ENCODE results near the gene CHTF18. TPM values are rescaled to one million over a fixed set of nuclear protein-coding genes. Genes with fewer than 3 reads are reported as not detected.

CHTF18 gene
- total RNA-seq, 2 donors from 2014 or later, result 7.5 to 14.5 TPM

DNA sequence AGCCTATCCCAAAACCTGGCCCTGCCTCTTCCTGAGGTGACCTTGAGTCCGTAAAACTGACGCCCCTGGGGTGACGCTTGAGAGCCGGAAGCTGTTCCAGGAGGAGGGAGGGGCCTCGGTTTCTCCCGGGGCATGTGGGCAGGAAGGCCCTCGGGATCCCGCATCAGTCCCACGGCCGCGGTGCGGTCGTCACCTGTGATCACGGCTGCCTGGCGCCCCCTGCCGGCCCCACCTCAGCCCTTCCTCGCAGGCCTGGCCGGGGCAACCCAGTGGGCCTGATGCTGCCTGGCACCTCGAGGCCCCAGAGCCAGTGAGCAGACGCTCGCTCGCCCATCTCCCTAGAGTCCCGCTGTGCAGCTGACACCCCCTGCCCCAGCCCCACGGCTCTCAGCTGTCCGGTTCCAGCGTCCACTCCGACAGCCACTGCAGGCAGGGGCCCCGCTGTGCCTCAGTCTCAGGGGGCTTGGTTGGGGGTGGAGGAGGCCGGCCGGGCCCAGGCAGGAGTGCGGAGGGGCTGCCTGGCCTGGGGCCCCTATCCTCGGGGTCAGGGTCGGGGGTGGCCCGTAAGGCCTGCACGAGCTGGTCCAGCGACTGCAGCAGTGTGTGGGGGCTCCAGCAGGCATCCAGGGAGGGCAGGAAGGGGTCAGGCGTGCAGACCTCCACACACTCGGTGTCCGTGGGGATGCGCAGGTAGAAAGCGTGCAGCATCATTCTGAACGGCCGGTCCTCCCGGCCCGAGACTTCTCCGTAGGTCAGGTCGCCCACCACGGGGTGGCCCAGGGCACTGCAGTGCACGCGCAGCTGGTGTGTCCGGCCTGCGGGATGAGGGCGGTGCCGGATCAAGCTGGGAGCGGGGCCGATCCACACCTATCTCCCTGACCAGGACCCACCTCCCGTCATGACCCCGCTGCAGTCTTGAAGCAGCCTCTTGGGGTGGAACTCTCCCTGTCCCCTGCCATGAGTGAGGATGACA is 2.6 kb upstream of the CHTF18 start:
- ATAC-seq, result no peak

DNA sequence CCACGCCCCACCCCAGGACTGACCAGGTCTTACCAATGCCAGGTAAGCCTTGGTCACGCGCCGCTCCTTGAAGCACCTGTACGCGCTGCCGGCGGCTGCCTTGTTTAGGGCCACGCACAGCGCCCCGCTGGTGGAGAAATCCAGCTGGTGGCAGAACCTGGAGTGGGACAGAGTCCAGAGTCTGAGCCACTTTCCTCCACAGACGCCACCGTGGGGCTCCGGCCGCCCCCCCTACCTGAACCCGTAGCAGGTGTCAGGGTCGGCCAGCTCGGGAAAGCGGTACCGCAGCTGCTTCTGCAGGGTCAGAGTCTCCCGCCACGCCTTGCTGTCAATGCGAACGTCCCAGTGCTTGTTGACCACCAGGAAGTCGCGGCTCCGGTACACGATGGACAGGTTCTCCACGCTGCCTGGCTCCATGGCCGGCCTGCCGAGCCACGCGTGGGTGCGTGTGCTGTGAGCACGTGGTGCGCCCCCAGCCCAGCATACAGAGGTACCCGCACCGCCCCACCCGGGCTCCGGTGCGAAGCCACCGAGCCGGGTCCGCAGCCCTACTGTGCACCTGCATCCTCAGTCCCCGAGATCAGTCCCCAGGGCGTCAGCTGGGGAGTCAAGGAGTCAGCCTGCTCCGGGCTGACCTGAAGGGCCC is 976 bp upstream of the CHTF18 start:
- TF ChIP-seq, protein P1, sequence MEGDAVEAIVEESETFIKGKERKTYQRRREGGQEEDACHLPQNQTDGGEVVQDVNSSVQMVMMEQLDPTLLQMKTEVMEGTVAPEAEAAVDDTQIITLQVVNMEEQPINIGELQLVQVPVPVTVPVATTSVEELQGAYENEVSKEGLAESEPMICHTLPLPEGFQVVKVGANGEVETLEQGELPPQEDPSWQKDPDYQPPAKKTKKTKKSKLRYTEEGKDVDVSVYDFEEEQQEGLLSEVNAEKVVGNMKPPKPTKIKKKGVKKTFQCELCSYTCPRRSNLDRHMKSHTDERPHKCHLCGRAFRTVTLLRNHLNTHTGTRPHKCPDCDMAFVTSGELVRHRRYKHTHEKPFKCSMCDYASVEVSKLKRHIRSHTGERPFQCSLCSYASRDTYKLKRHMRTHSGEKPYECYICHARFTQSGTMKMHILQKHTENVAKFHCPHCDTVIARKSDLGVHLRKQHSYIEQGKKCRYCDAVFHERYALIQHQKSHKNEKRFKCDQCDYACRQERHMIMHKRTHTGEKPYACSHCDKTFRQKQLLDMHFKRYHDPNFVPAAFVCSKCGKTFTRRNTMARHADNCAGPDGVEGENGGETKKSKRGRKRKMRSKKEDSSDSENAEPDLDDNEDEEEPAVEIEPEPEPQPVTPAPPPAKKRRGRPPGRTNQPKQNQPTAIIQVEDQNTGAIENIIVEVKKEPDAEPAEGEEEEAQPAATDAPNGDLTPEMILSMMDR (IDR thresholded peaks at IDR 0.05), result no peak
- no peak for TF ChIP-seq POLR2A (IDR thresholded peaks at IDR 0.05)
- no peak for DNase-seq
- no peaks in the 10 kb centered on the region for H3K9me3 ChIP-seq
- intact Hi-C loops (cut with DNase I), result no loop called here
- ATAC-seq, result no peak
- H3K4me3 ChIP-seq, result peak overlapping the region; percentile 81 to 92
- no peaks in the 10 kb centered on the region for H3K36me3 ChIP-seq (replicated peaks in 1 of 2; ENCODE audit: insufficient read depth in 1 of 2, low read depth in 2 of 2)
- H3K27ac ChIP-seq, result peak overlapping the region in 3 of 4 donors; percentile 59 to 76 (median 73)
- WGBS, 2 donors, result 0 to 18% methylated on average over 8 to 43 of the region's 47 CpGs
- peaks cover 28% of the 10 kb centered on the region for H3K4me1 ChIP-seq
- H3K27me3 ChIP-seq, result peaks cover 0 to 10% of the 10 kb centered on the region in 2 donors

More for the DNA sequence above, 2.6 kb upstream of the CHTF18 start:
- peak; percentile 62 to 77 (median 67) for DNase-seq
- Histone ChIP-seq H3K27ac (no peak overlapping the region), H3K27me3 (peaks cover 0 to 10% of the 10 kb centered on the region in 2 donors), H3K4me3 (no peak overlapping the region), H3K9me3 (no peaks in the 10 kb centered on the region), H3K4me1 (peaks cover 28% of the 10 kb centered on the region), H3K36me3 (replicated peaks in 1 of 2; ENCODE audit: insufficient read depth in 1 of 2, low read depth in 2 of 2) (no peaks in the 10 kb centered on the region)
- intact Hi-C loops (cut with DNase I), result no loop called here
- TF ChIP-seq, protein P1 (IDR thresholded peaks at IDR 0.05), result peak; percentile 48 to 66 (median 55)
- TF ChIP-seq POLR2A (IDR thresholded peaks at IDR 0.05), result no peak
- 62 to 64% methylated on average over 14 to 53 of the region's 58 CpGs for WGBS, 2 donors

DNA sequence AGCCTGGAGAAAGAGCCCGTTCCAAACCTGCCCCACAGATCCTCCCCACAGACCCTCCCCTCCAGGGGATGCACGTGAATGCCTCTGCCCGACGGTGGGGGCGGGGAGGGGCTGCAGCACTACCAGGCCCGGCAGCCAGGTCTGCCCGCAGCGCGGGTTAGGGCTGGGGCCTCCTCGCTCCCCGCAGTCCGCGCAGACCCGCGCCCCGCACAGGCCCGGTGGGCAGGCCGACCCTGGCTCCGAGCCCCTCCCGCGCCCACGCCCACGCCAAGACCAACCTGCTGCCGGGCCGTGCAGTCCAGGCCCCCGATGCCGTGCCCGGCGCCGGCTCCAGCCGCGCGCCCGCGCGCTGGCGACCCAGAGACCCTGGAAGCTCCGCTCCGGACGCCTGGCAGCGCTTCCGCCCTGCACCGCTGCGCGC is 432 bp upstream of the CHTF18 start, which contains the start of gene RPUSD1:
Gene RPUSD1, minus strand, starts transcription at position 404 of the 421 bp plus-strand sequence. CDS start 644 bp downstream, outside the sequence.
- WGBS, 2 donors, result 0% methylated on average over 39 of the region's 45 CpGs; no CpG with 5 or more reads in 1 of the 2 donors
- H3K36me3 ChIP-seq (replicated peaks in 1 of 2; ENCODE audit: insufficient read depth in 1 of 2, low read depth in 2 of 2), result no peaks in the 10 kb centered on the region
- H3K9me3 ChIP-seq, result no peaks in the 10 kb centered on the region
- peak within 1 kb of the TSS; percentile 81 to 92 for H3K4me3 ChIP-seq
- ATAC-seq, result peak; percentile 12
- intact Hi-C loops (cut with DNase I), result no loop called here
- DNase-seq, result peak in 1 of 4 donors; percentile 30
- no peak for TF ChIP-seq POLR2A (IDR thresholded peaks at IDR 0.05)
- TF ChIP-seq, protein P1 (IDR thresholded peaks at IDR 0.05), result peak in 2 of 7 experiments; percentile 4 to 13
- peak within 1 kb of the TSS in 3 of 4 donors; percentile 59 to 76 (median 73) for H3K27ac ChIP-seq
- peaks cover 28% of the 10 kb centered on the region for H3K4me1 ChIP-seq
- H3K27me3 ChIP-seq, result peaks cover 0 to 6% of the 10 kb centered on the region in 2 donors

DNA sequence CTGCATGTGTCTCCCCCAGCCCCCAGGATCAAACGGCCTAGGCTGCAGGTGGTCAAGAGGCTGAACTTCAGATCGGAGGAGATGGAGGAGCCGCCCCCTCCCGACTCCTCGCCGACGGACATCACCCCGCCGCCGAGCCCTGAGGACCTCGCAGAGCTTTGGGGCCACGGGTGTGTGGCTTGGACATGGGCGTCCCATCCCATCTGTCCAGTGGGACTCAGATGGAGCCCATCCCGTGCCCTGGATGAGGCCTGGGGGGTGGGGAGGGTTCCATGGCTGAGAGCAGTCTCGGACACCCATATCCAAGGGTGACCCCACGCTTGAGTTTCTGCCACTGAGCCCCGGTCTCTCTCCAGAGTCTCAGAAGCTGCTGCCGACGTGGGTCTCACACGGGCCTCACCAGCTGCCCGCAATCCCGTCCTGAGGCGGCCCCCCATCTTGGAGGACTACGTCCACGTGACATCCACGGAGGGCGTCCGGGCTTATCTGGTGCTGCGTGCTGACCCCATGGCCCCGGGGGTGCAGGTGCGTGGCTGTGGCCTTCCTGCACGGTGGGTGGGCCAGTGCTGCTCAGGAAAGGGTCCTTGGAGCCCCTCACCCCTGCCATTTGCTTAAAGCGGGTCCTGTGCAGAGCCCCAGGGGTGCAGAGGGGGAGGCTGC is 901 bp downstream of the CHTF18 start:
- no peak overlapping the region for H3K27ac ChIP-seq
- intact Hi-C loops (cut with DNase I), result no loop called here
- H3K4me3 ChIP-seq, result peak overlapping the region in 1 of 2 donors; percentile 60
- H3K9me3 ChIP-seq, result no peaks in the 10 kb centered on the region
- WGBS, 2 donors, result 55 to 66% methylated on average over 4 to 32 of the region's 33 CpGs
- H3K4me1 ChIP-seq, result peaks cover 20% of the 10 kb centered on the region
- H3K36me3 ChIP-seq (replicated peaks in 1 of 2; ENCODE audit: insufficient read depth in 1 of 2, low read depth in 2 of 2), result no peaks in the 10 kb centered on the region
- TF ChIP-seq, protein P1 (IDR thresholded peaks at IDR 0.05), result no peak
- TF ChIP-seq POLR2A (IDR thresholded peaks at IDR 0.05), result no peak
- DNase-seq, result no peak
- no peaks in the 10 kb centered on the region for H3K27me3 ChIP-seq
- ATAC-seq, result no peak

Data from body of pancreas (tissue), 4 donors.